ENCODE results near the gene TPCN2.

TPCN2 gene

GRCh38 chr11:69100454-69101114 is 51.9 kb downstream of the TPCN2 start:
- H3K4me3 ChIP-seq (replicated peaks; ENCODE audit: low read depth, low read length) = no peak overlapping the region
- DNase-seq (ENCODE audit: extremely low read depth, low read depth) = no peak
- no peak for TF ChIP-seq CTCF (IDR thresholded peaks at IDR 0.05; ENCODE audit: low read depth, low read length, missing control alignments)

- TF ChIP-seq CTCF (IDR thresholded peaks at IDR 0.05; ENCODE audit: low read depth, low read length, missing control alignments) = peak; percentile 98
- no peak for DNase-seq (ENCODE audit: extremely low read depth, low read depth)
- H3K4me3 ChIP-seq (replicated peaks; ENCODE audit: low read depth, low read length) = no peak overlapping the region
Measured at GRCh38 chr11:69101115-69101791, 52.5 kb downstream of the TPCN2 start.

DNA sequence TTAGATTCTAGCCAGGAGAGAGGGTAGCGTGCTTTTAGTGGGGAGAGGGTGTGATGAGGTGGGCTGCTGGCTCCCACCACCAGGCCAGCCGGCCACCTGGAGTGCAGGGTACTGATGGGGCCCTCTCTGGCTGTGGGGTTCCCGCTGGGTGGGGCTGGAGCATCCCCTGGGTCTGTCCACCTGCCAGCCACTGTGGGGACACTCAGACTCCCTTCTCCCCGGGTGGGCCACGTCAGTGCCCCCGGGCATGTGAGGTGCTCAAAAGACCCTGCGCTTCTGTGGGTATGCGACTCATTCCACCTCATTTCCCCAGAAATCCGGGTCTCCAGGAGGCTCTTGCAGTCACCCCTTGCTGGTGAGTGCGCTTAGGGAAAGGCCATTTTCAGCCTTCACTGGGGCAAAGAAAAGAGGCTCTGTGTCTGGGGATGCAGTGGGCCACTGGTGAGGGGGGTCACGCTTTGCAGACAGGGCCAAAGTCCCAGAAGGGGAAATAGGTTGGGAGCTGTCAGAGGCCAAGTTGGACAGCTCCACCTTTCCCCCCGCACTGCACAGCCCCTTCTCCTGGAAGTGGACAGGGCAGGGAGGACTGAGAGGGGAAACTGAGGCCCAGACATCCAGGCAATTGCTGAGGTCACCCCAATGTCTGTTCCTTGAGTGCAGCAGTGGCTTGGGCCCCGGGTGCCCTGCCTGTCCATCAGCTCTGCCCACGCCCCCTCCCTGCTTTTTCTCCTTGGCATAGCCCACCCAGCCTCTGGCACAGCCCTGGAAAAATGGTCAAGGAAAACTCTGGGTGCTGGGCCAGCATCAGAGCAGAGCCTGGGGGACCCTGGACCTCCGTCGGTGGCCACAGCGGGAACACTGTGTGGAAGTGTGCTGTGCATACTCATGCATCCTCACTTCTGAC is 53.3 kb downstream of the TPCN2 start:
- no peak for TF ChIP-seq CTCF (IDR thresholded peaks at IDR 0.05; ENCODE audit: low read depth, low read length, missing control alignments)
- no peak for DNase-seq (ENCODE audit: extremely low read depth, low read depth)

GRCh38 chr11:69102732-69103615 is 54.2 kb downstream of the TPCN2 start:
- H3K4me3 ChIP-seq (replicated peaks; ENCODE audit: low read depth, low read length) = no peak overlapping the region
- TF ChIP-seq CTCF (IDR thresholded peaks at IDR 0.05; ENCODE audit: low read depth, low read length, missing control alignments) = peak; percentile 22
- no peak for DNase-seq (ENCODE audit: extremely low read depth, low read depth)

More for the DNA sequence above, 53.3 kb downstream of the TPCN2 start:
- H3K4me3 ChIP-seq (replicated peaks; ENCODE audit: low read depth, low read length) = no peak overlapping the region

DNA sequence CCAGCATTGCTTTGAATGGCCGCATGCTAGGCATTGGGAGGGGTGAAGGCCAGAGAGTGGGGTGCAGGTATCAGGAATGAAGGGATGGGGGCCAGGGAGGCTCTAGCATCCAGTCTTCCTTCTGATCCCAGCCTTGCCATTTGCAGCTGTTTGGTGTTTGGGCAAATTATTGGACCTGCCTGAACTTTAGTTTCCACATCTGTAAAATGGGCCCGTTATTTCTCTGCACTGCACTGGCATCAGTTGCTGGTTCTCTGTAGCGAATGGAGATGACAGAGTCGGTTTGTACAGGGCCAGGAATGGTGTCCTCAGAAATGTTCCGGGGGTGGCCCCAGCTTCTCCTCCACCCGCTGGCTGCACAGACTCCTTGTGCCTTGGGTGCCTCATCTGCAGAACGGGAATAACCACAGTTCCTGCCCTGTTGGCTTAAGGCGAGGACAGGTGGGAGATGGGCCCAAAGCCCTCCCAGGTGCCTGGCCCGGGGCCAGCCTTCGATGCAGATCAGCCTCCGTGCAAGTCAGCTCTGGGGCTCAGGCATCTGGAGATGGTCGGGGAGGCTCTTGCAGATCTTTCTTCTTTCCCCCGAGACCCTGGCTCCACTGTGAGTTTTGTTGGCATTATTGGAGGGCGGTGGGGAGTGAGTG is 55.6 kb downstream of the TPCN2 start:
- no peak overlapping the region for H3K4me3 ChIP-seq (replicated peaks; ENCODE audit: low read depth, low read length)
- DNase-seq (ENCODE audit: extremely low read depth, low read depth) = no peak
- no peak for TF ChIP-seq CTCF (IDR thresholded peaks at IDR 0.05; ENCODE audit: low read depth, low read length, missing control alignments)
